NCI-H146 treated with DMSO at 0.1 percent for 48 hours (cell line): Measurements from ENCODE around the gene COG4.
"Not testable (repeated sequence)": the region's sequence is repeated elsewhere in the genome, so short reads cannot be mapped to it uniquely, and the experiment has no call there.

Source experiments
- DNase-seq: peaks from one replicate; lab custom pipeline; 2025; ENCODE audit not compliant: unreplicated experiment; lab: John Stamatoyannopoulos, UW

COG4 gene

GRCh38 chr16:70527315-70527996 is 4.1 kb upstream of the COG4 start:
- DNase-seq, result no peak

GRCh38 chr16:70526403-70526802 is 3.0 kb upstream of the COG4 start:
- DNase-seq, result no peak

- DNase-seq, result not testable (repeated sequence)
Measured at GRCh38 chr16:70524399-70524825, 1.1 kb upstream of the COG4 start.

GRCh38 chr16:70523743-70524398 is 517 bp upstream of the COG4 start, which contains the start of gene SF3B3:
Gene SF3B3, plus strand, starts transcription at chr16:70523816. Its CDS starts 2,841 bp downstream, at chr16:70526657.
- DNase-seq, result peak; percentile 81

- DNase-seq, result no peak
Measured at GRCh38 chr16:70522216-70523075, 908 bp downstream of the COG4 start.

- DNase-seq, result no peak
Measured at GRCh38 chr16:70520612-70521297, 2.6 kb downstream of the COG4 start.

- no peak for DNase-seq
Measured at GRCh38 chr16:70512456-70512855, 10.9 kb downstream of the COG4 start.

- no peak for DNase-seq
Measured at GRCh38 chr16:70511833-70512232, 11.5 kb downstream of the COG4 start.

GRCh38 chr16:70510216-70510615 is 13.1 kb downstream of the COG4 start:
- DNase-seq, result no peak

- no peak for DNase-seq
Measured at GRCh38 chr16:70508752-70509151, 14.6 kb downstream of the COG4 start.

GRCh38 chr16:70496513-70496912 is 26.8 kb downstream of the COG4 start:
- DNase-seq, result no peak

GRCh38 chr16:70495425-70496182 is 27.8 kb downstream of the COG4 start:
- DNase-seq, result no peak

GRCh38 chr16:70494777-70495176 is 28.6 kb downstream of the COG4 start:
- no peak for DNase-seq

- DNase-seq, result no peak
Measured at GRCh38 chr16:70494202-70494770, 29.1 kb downstream of the COG4 start.

- DNase-seq, result no peak
Measured at GRCh38 chr16:70493802-70494201, 29.6 kb downstream of the COG4 start.

- DNase-seq, result no peak
Measured at GRCh38 chr16:70490261-70490660, 33.1 kb downstream of the COG4 start.

- no peak for DNase-seq
Measured at GRCh38 chr16:70484867-70485266, 38.5 kb downstream of the COG4 start.

- no peak for DNase-seq
Measured at GRCh38 chr16:70483426-70483825, 39.9 kb downstream of the COG4 start.

GRCh38 chr16:70482624-70483023 is 40.7 kb downstream of the COG4 start:
- no peak for DNase-seq

- no peak for DNase-seq
Measured at GRCh38 chr16:70481929-70482536, 41.3 kb downstream of the COG4 start.
